Activated B cell treated with CpG ODN at 0.5 μM for 24 hours (primary cell): Measurements from ENCODE around the gene ACAP2. TPM values are rescaled to one million over a fixed set of nuclear protein-coding genes. Genes with fewer than 3 reads are reported as not detected.

Experiments
- ATAC-seq: fragments of 200-7000 bp; cut with Tn5 transposase; one replicate; pipeline ENCODE4 v1.10.0; 2021; ENCODE audit warnings: low read depth, mild to moderate bottlenecking, moderate library complexity
- CTCF ChIA-PET: fragments of 350-600 bp; sonication (Branson Sonifier 250); formaldehyde crosslinking; loops from one replicate; lab custom pipeline; 2021; ENCODE audit warnings: antibody characterized with exemption; lab: Charles Lee
- POLR2A ChIA-PET: fragments of 350-600 bp; sonication (Branson Sonifier 250); formaldehyde crosslinking; loops from one replicate; lab custom pipeline; 2021; ENCODE audit warnings: antibody characterized with exemption; lab: Charles Lee
- DNase-seq: peaks from one replicate; pipeline ENCODE4 v3.0.0; 2022
- H3K27ac Mint-ChIP-seq: one replicate; pipeline ENCODE4 v1.8.0; 2020; ENCODE audit warnings: mixed read lengths
- H3K27me3 Mint-ChIP-seq: one replicate; pipeline ENCODE4 v1.8.0; 2021; ENCODE audit warnings: mixed read lengths
- H3K36me3 Mint-ChIP-seq: one replicate; pipeline ENCODE4 v1.8.0; 2021; ENCODE audit warnings: low read depth, mixed read lengths
- H3K4me1 Mint-ChIP-seq: one replicate; pipeline ENCODE4 v1.8.0; 2021; ENCODE audit warnings: mixed read lengths
- H3K4me3 Mint-ChIP-seq: one replicate; pipeline ENCODE4 v1.8.0; 2020; ENCODE audit warnings: mild to moderate bottlenecking, mixed read lengths
- H3K9me3 Mint-ChIP-seq: one replicate; pipeline ENCODE4 v1.8.0; 2020; ENCODE audit warnings: mixed read lengths
- CTCF ChIP-seq: fragments of 200-600 bp; IDR thresholded peaks from one replicate; pipeline ENCODE4 v1.8.0; 2022; ENCODE audit warnings: antibody characterized with exemption, mild to moderate bottlenecking
- intact Hi-C: fragments of 100-400 bp; cut with micrococcal nuclease; formaldehyde crosslinking; loops from one replicate; pipeline ENCODE4 v1.15.1; 2024
- total RNA-seq: library from RNA; stranded (reverse); gene quantifications from 2 replicates; pipeline ENCODE4 v1.2.3, GENCODE V29; 2022

ACAP2 gene
- total RNA-seq, 1 donor from 2014 or later = 89.7 TPM

DNA sequence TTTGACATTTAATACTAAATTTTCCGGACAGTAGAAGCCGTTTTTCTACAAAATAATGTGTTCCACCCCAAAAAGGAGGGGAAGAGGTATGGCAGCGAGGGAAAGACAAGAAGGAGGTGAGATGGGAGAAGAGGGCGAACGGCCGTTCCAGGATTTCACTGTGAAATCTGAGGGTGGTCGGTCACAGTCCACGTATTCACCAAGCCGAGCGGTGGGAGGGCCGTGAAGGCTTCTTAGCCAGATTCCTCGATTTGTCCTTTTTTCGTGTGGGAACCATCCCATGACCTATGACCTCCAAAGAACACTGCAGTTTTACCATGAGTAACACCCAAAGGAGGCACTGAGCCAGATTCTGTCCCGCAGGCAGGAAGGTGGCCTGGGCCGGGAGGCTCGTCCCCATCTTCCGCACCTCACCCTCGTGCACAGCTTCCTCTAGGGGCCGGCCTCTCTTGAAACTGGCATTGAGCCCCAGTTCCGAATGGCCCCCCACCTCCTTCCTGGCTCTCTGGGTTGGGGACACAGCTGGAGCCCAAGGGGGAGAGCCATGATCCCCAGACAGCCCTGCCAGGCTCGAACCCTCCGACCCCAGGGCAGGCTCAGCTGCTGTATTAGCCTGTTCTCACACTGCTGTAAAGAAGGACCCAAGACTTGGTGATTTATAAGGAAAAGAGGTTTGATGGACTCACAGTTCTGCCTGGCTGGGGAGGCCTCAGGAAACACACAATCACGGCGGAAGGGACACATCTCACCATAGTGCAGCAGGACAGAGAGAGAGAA lies 195.5 kb downstream of the ACAP2 start:
- POLR2A ChIA-PET = no interaction called here

DNA sequence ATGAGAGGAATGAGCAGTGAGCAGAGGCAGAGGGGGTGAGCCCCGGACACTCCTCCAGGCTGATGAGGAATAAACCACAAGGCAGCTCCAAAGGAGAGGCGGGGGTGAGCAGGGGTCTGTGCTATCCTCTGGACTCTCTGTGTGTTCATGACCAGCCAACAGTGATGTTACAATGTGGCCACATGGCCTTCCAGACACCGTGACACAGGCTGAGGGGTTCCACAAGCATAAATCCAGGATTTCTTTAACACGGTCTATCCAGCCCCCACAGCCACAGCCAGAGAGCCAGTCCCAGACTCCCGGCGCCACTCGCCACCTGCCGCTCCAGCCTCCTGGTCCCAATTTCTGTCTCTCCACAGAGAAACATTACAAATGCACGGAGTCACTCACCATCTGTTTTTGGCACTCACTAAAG lies 196.2 kb downstream of the ACAP2 start:
- Mint-ChIP-seq H3K36me3 (no peaks in the 10 kb centered on the region), H3K27ac (no peak overlapping the region), H3K9me3 (no peaks in the 10 kb centered on the region), H3K4me3 (no peak overlapping the region), H3K4me1 (peaks cover 9% of the 10 kb centered on the region), H3K27me3 (no peaks in the 10 kb centered on the region)
- DNase-seq (no peak), ATAC-seq (no peak)
- ChIA-PET CTCF (no interaction called here), POLR2A (no interaction called here)
- intact Hi-C loops = no loop called here
- no peak for TF ChIP-seq CTCF

More for the DNA sequence above, 195.5 kb downstream of the ACAP2 start:
- ATAC-seq = no peak
- intact Hi-C loops = no loop called here
- Mint-ChIP-seq H3K9me3 (no peaks in the 10 kb centered on the region), H3K4me3 (no peak overlapping the region), H3K27ac (no peak overlapping the region), H3K27me3 (no peaks in the 10 kb centered on the region), H3K36me3 (no peaks in the 10 kb centered on the region), H3K4me1 (peaks cover 13% of the 10 kb centered on the region)
- DNase-seq = no peak
- CTCF ChIA-PET = no interaction called here
- no peak for TF ChIP-seq CTCF

GRCh38 chr3:195245531-195245951 lies 197.3 kb downstream of the ACAP2 start:
- ChIA-PET POLR2A (no interaction called here), CTCF (no interaction called here)
- no peak for TF ChIP-seq CTCF
- Mint-ChIP-seq H3K4me3 (no peak overlapping the region), H3K9me3 (no peaks in the 10 kb centered on the region), H3K4me1 (peaks cover 2% of the 10 kb centered on the region), H3K27ac (no peak overlapping the region), H3K27me3 (no peaks in the 10 kb centered on the region), H3K36me3 (no peaks in the 10 kb centered on the region)
- intact Hi-C loops = no loop called here
- ATAC-seq = no peak
- no peak for DNase-seq

DNA sequence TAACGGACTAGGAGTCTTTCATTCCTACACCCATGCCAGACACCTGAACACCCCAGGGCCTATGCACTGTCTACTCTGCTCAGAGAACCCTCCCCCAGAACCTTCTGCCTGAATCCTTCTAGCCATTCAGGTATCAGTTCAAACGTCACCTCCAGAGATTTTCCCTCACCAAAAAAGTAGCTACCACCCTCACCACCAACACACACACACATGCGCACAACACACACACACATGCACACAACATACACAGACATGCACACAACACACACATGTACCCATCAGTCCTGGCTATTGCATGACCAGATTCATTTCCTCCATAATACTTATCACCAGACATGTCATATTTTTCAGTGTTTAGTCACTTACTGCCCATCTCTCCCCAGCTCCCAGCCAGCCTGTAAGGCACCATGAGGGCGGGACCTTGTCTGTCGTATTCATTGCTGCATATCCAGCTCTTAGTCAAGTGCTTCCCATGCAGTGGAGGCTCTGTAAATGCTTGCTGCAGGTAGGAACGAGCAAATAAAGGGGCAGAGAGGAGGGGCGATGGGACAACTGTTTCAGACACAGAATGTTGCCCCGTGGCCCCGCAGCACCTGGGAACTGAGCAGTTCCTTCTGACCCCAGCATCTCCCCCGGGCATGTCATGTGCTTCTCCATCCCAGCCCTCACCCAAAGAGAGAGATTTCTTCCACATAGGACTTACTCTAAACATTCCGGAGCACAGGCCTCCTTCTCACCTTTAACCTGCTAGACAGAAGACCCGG lies 201.0 kb downstream of the ACAP2 start:
- no peak overlapping the region for H3K27ac Mint-ChIP-seq
- H3K4me1 Mint-ChIP-seq = no peaks in the 10 kb centered on the region
- H3K27me3 Mint-ChIP-seq = no peaks in the 10 kb centered on the region
- H3K36me3 Mint-ChIP-seq = no peaks in the 10 kb centered on the region
- no peaks in the 10 kb centered on the region for H3K9me3 Mint-ChIP-seq
- TF ChIP-seq CTCF = no peak
- ATAC-seq = no peak
- no peak for DNase-seq
- CTCF ChIA-PET = no interaction called here
- POLR2A ChIA-PET = interaction anchor here (0.5 kb wide), 1 partner anchor 13 kb away, joined by 6 read pairs; no protein-coding TSS in a partner anchor
- no peak overlapping the region for H3K4me3 Mint-ChIP-seq
- intact Hi-C loops = no loop called here

GRCh38 chr3:195240939-195241338 lies 201.9 kb downstream of the ACAP2 start:
- H3K27ac Mint-ChIP-seq = no peak overlapping the region
- H3K9me3 Mint-ChIP-seq = no peaks in the 10 kb centered on the region
- DNase-seq (no peak), ATAC-seq (no peak)
- intact Hi-C loops = no loop called here
- H3K27me3 Mint-ChIP-seq = no peaks in the 10 kb centered on the region
- CTCF ChIA-PET = no interaction called here
- POLR2A ChIA-PET = interaction anchor here (0.5 kb wide), 1 partner anchor 12 kb away, joined by 6 read pairs; no protein-coding TSS in a partner anchor
- no peak for TF ChIP-seq CTCF
- H3K4me3 Mint-ChIP-seq = no peak overlapping the region
- H3K4me1 Mint-ChIP-seq = no peaks in the 10 kb centered on the region
- H3K36me3 Mint-ChIP-seq = no peaks in the 10 kb centered on the region
